Measurements from ENCODE around the gene GLP1R.

GRCh38 chr6:39063526-39063925 is 14.9 kb downstream of the GLP1R start:
- TF ChIP-seq CTCF (IDR thresholded peaks at IDR 0.05; ENCODE audit: low read length) (no peak), EZH2 (IDR thresholded peaks at IDR 0.05; ENCODE audit: borderline replicate concordance, low read length) (no peak)

Data from OCI-LY1 (cell line).